ENCODE measurements around the gene RALY. TPM values are rescaled to one million over a fixed set of nuclear protein-coding genes. Genes with fewer than 3 reads are reported as not detected.

The RALY gene
- 142 and 158 TPM in 2 replicates for total RNA-seq
- polyA plus RNA-seq = 146 and 172 TPM in 2 replicates
- polyA plus RNA-seq (2011; cell fraction: cytosol; rRNA removed) = 110 and 125 TPM in 2 replicates
- 58.1 and 60.4 TPM in 2 replicates for polyA plus RNA-seq (2011; cell fraction: nucleus; rRNA removed)
- polyA plus RNA-seq (2012) = 124 and 126 TPM in 2 replicates
- polyA minus RNA-seq = 94.1 and 102 TPM in 2 replicates
- 77.5 TPM for polyA minus RNA-seq (2011; cell fraction: cytosol; rRNA and poly(A)+ RNA removed)
- polyA minus RNA-seq (2011; cell fraction: nucleus; rRNA and poly(A)+ RNA removed) = 57.0 and 67.9 TPM in 2 replicates
- Bru-seq, nascent RNA = percentile 90 among the genes with signal in this experiment
- BruChase-seq, experiment 1, labeled RNA remaining after a 6-hour chase = percentile 81 among the genes with signal in this experiment
- percentile 81 among the genes with signal in this experiment for BruChase-seq, experiment 2, labeled RNA remaining after a 2-hour chase
- long read RNA-seq, full-length matches to known transcripts = 332 of 461 reads
- long read RNA-seq, partial matches to known transcripts = 57 of 461 reads
- long read RNA-seq, other reads (novel, unspliced or antisense) = 72 of 461 reads

DNA sequence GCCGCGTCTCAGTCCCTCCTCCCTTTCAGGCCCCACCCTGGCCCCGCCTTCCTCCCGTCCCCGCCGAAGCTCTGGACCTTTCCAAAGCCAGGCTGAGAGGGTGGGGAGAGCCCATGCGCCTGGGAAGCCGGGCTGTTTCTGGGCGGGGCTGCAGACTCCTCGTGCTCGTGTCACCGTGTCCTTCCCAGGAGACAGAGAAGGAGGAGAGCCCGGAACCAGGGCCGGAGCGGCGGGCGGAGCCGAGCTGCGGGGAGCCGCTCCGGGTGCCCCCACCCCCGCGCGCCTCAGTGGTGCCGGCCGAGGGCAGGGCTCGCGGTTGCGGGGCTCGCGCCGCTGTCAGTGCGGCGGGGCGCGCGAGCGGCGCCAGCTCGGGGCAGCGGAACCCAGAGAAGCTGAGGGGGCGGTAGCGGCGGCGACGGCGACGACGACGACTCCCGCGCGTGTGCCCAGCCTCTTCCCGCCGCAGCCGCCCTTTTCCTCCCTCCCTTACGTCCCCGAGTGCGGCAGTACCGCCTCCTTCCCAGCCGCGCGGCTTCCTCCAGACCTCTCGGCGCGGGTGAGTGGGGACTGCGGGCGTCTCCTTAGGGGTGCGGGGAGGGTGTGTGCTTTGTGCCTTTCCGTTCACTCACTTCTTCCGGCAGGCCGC, at the start of gene RALY:
RALY (plus strand) TSS at position 336 of the 646 bp plus-strand sequence. CDS start 78,164 bp downstream, outside the sequence.
- peak; percentile 61 for DNase-seq (ENCODE audit: low read depth, low spot score)
- peak; percentile 95 for FAIRE-seq
- H3K4me2 ChIP-seq (ENCODE audit: insufficient read depth, low read length) = peak within 1 kb of the TSS; percentile 90
- H3K4me1 ChIP-seq (ENCODE audit: control insufficient read depth, extremely low read depth, insufficient read depth, low read length) = peaks cover 19% of the 10 kb centered on the region
- H3K9me3 ChIP-seq (replicated peaks; ENCODE audit: control insufficient read depth, insufficient read depth, low read length) = no peaks in the 10 kb centered on the region
- H2AFZ ChIP-seq (ENCODE audit: low read depth, low read length) = peak within 1 kb of the TSS; percentile 89
- dilution Hi-C loops (cut with MboI; ENCODE audit: extremely low pct_ligation_motif_present, low sequenced_read_pairs) = no loop called here
- POLR2A ChIA-PET = interaction anchor here (0.6 to 2.1 kb wide), 15 partner anchors 11 to 312 kb away, joined by 3 to 13 read pairs (median 3); partner anchors contain the start of genes CHMP4B and EIF2S2
- H4K20me1 ChIP-seq (replicated peaks; ENCODE audit: control insufficient read depth, extremely low read depth, insufficient read depth, low read length) = peaks cover 11% of the 10 kb centered on the region
- H3K27ac ChIP-seq (ENCODE audit: insufficient read depth, low read depth, low read length) = peak within 1 kb of the TSS; percentile 86
- no peaks in the 10 kb centered on the region for H3K27me3 ChIP-seq (ENCODE audit: control insufficient read depth in 2 of 2, insufficient read depth in 2 of 2, low read length in 2 of 2)
- no peaks in the 10 kb centered on the region for H3K9me1 ChIP-seq (replicated peaks; ENCODE audit: control insufficient read depth, extremely low read depth, insufficient read depth, low read length)
- no TSS peak for BruUV-seq (replicated peaks)
- intact Hi-C loops (cut with micrococcal nuclease) = loop anchor here (1.0 to 10.0 kb wide), 8 partner anchors 75 to 329 kb away; partner anchors contain the start of genes ACTL10, C20orf144, CHMP4B and EIF2S2
- peaks cover 45% of the 10 kb centered on the region for H3K79me2 ChIP-seq (ENCODE audit: control insufficient read depth, insufficient read depth, low read length)
- CTCF ChIA-PET = interaction anchor here (0.6 to 2.9 kb wide), 9 partner anchors 12 to 273 kb away, joined by 3 to 13 read pairs (median 4); partner anchors contain the start of gene PXMP4
- peak within 1 kb of the TSS; percentile 96 to 99 (median 97) for H3K4me3 ChIP-seq (replicated peaks in 1 of 3; ENCODE audit: insufficient read depth in 1 of 3, low read depth in 1 of 3, low read length in 3 of 3)
- peaks cover 0 to 2% of the 10 kb centered on the region in 2 experiments for H3K36me3 ChIP-seq (ENCODE audit: control insufficient read depth in 2 of 2, extremely low read depth in 1 of 2, insufficient read depth in 2 of 2, low read length in 2 of 2)
- H3K9ac ChIP-seq (replicated peaks; ENCODE audit: extremely low read depth, insufficient read depth, low read length) = peak within 1 kb of the TSS; percentile 90
- TF ChIP-seq, protein P1, sequence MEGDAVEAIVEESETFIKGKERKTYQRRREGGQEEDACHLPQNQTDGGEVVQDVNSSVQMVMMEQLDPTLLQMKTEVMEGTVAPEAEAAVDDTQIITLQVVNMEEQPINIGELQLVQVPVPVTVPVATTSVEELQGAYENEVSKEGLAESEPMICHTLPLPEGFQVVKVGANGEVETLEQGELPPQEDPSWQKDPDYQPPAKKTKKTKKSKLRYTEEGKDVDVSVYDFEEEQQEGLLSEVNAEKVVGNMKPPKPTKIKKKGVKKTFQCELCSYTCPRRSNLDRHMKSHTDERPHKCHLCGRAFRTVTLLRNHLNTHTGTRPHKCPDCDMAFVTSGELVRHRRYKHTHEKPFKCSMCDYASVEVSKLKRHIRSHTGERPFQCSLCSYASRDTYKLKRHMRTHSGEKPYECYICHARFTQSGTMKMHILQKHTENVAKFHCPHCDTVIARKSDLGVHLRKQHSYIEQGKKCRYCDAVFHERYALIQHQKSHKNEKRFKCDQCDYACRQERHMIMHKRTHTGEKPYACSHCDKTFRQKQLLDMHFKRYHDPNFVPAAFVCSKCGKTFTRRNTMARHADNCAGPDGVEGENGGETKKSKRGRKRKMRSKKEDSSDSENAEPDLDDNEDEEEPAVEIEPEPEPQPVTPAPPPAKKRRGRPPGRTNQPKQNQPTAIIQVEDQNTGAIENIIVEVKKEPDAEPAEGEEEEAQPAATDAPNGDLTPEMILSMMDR (IDR thresholded peaks at IDR 0.05; ENCODE audit: extremely low read depth in 1 of 2, insufficient read depth in 1 of 2, low read depth in 1 of 2, low read length in 2 of 2) = no peak
- TF ChIP-seq POLR2AphosphoS5 (IDR thresholded peaks at IDR 0.05; ENCODE audit: insufficient read depth, low read depth, low read length) = peak; percentile 93
- TF ChIP-seq, protein P2, sequence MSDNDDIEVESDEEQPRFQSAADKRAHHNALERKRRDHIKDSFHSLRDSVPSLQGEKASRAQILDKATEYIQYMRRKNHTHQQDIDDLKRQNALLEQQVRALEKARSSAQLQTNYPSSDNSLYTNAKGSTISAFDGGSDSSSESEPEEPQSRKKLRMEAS (IDR thresholded peaks at IDR 0.05; ENCODE audit: insufficient read depth, insufficient read length) = peak; percentile 11
- TF ChIP-seq MYC (IDR thresholded peaks at IDR 0.05; ENCODE audit: low read depth, low read length) = no peak
- no peak for TF ChIP-seq JUN (IDR thresholded peaks at IDR 0.05; ENCODE audit: borderline replicate concordance, insufficient read depth, insufficient read length, low read depth)
- TF ChIP-seq POLR2A (IDR thresholded peaks at IDR 0.05; ENCODE audit: low read depth, low read length) = peak; percentile 97

All from endothelial cell of umbilical vein (primary cell).